HG02981 (cell line): Measurements from ENCODE around the gene PIP4K2A.
A peak's percentile ranks its signal among the peaks of the same experiment; 100 is the strongest.

Experiments
- ATAC-seq: cut with Tn5 transposase; IDR thresholded peaks from one replicate; pipeline ENCODE4 v1.9.1; 2021; ENCODE audit warnings: mild to moderate bottlenecking, moderate library complexity; ENCODE audit not compliant: unreplicated experiment

Gene PIP4K2A

DNA sequence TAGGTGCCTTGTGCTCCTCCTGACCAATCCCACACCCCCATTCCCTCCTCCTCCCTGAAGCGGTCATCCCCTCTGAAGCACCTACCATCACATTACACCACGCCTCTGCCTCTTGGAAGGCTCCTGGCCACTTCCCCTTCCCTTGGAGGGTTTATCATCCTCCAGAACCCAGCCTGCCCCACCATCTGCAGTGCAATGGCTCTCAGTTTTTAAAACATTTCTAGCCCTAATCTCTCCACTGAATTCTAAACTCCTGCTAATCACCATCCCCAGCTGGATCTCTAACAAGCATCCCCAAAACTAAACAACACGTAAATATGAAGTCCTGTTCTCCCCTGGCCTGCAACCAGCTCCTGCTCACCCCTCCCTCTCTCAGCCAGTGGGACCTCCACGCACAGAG lies 70.6 kb downstream of the PIP4K2A start:
- no peak for ATAC-seq

GRCh38 chr10:22643116-22643515 lies 71.3 kb downstream of the PIP4K2A start:
- ATAC-seq: no peak

DNA sequence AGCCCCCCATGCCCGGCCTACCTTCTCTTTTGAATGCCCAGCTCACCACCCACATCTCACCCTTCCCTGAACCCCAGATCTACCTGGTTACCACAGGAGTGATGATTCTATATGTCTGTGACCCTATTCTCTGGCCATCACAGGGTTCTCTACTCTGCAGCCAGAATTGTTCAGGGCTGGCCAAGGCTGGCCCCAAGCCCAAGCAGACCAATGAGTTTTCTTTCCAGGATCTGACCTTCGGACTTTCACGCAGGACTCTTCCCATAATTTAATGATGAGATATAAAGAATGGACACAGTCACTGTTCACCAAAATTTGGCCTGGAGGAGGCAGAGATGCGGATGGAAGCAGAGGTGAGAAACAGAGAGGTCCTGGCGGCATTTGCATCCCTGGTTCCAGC lies 72.6 kb downstream of the PIP4K2A start:
- no peak for ATAC-seq

DNA sequence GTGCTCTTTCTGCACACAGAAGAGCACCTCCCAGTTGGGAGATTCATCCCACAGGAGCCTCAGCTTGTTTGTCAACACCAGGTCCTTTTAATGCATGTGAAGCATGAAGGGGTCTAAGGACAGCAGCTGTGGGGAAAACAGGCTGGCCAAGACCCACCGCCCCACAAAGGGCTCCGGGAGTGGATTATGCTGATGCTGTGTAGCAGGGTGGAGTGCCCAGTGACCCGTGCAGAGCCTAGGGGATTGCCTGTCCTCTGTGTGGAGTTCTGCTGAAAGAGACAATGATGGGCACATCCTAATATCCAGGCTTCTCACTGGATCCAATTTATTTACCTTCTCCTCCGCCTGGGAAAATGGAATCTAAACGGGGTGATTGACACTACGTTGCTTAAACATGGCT lies 74.0 kb downstream of the PIP4K2A start:
- ATAC-seq: no peak

DNA sequence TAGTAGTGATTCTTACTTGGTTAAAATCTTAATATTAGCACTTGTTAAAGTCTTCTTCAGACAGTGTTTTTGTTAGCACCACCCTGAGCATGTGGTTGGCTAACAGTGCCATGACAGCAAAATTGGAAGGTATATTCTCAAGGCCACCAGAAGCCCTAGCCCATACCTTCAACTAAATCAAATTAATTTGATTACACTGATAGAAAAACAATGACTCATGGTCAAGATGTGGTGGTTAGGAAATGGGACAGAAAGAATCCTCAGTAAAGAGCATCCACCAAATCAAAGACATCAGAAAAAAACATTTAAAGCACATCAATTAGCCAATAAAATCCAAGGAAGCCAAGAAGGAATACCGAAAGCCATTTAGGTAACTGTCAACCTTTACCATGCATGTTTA lies 75.5 kb downstream of the PIP4K2A start:
- no peak for ATAC-seq

DNA sequence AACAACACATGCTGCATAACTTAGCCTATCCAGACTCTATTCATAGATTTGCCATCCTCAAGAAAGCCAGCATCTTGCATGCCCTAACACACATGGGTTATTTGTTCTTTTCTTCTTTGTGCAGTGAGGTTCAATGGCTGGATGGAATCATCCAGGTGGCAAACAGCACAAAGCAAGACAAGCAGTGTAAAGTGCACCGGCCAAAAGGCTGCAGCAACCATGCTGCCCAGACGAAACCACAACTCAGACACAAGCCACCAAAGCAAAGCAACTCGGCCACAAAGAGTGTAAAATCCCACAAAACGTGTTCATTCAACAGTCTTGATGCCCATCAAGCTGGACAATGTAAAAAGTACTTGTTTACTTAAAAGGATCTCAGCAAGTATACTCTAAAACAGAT lies 76.9 kb downstream of the PIP4K2A start:
- ATAC-seq: no peak

DNA sequence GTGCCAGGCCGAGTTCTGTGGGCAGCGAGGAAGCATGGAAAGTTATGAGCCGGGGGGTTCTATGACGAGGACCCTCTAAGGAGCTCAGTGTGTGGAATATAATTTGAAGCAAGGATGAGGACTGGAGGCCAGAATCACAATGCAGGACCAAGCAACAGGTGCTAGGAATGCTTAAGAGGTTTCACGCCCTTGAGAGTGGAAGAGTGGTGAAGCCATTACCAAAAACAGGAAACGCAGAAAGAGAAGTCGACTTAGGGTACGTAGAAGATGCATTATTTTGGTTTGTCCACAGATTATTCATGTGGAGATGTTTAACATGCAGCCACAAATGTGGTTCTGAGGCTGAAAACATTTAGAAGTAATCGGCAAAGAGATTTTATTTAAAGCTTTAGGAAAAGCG lies 78.7 kb downstream of the PIP4K2A start:
- ATAC-seq: no peak

DNA sequence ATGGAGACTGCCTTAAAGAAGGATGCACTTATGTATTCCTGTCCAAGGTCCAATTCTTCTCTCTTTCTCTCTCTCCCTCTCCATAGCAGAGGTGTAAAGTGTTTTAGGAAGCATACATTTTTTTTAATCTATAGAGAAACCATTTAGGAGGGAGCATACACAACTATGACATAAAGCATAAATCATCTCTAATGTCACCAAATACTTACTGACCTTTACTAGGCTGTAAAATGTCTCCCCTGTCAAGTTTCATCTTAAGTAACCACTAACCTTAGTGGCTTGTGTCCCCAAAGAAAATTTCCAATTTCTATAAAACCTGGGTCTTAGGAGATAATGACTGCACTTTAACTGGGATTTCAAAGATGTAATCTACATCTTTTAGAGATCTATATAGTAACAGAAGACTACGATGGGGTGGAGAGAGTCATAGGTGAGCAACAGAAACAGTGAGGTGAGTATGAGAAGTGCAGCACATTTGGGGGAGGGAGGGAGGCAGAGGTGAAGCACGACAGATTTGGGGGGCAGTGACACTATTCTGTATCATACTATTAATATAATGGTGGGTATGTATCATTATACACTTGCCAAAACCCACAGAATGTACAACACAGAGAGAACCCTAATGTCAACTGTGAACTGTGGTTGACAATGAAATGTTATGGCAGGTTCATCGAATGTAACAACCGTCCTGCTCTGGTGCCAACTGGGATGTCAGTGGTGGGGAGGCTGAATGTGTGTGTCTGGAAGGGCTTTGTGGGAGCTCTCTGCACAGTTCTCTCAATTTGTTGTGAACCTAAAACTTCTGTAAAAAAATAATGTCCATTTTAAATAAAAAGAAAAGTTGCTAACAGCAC lies 79.5 kb downstream of the PIP4K2A start:
- no peak for ATAC-seq

DNA sequence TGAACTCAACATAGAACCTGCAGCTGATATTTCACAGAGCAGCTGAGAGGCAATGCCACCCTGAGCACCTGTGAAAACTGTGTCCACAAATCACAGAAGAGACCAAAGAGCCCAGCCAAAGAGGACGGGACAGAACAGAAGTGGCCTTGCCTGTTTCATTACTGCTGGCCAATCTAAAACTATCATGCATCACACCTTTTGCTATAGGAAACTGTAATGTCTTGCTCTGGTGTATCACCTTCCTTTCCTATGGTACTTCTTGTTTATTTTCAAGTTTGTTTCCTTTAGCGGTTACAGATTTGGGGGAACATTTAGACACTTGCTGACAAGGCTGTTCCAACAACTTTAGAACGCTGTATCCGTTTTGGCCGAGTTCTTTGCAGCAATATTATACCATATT lies 80.3 kb downstream of the PIP4K2A start:
- ATAC-seq: no peak

DNA sequence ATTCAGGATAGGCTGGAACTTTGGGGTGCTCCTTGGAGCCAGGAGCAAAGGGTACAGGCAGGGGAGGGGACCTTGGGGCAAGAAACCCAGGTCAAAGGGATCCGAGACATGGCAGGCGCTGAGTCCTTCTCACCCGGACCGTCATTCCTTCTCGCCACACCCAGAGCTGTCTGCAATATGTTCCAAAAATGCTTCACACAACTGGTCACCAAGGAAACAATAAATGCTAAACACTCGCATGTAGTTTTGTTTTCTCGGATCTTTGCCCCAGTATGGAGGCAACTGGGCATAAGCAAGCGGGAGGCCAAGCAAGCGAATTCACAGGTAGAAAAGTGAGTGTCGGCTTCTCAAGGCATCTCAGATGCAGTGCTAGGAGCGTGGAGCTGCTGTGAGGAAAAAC lies 80.8 kb downstream of the PIP4K2A start:
- ATAC-seq: no peak

DNA sequence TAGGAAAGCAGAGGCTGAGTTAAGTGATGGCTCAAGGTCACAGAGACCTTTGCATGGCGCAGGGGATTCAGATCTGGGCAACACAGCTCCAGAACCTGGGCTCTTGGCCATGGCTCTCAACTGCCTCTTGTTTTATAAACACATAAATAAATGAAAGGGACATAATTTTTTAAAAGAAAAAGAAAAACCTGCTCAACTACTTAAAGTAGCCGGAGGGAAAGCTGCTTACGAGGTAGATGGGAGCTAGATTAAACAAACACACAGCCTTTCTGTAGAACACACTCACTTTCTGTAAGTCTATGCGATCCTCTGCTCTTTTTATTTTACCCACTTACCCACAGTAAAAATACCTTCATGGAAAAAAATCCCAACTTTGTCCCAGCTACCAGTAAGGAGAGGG lies 81.3 kb downstream of the PIP4K2A start:
- no peak for ATAC-seq

- no peak for ATAC-seq
Measured at GRCh38 chr10:22631646-22632278, 82.6 kb downstream of the PIP4K2A start.

- ATAC-seq: no peak
Measured at GRCh38 chr10:22631185-22631584, 83.2 kb downstream of the PIP4K2A start.

- ATAC-seq: peak; percentile 82
Measured at GRCh38 chr10:22630234-22631174, 83.9 kb downstream of the PIP4K2A start.

- ATAC-seq: peak; percentile 23
Measured at GRCh38 chr10:22629852-22630233, 84.5 kb downstream of the PIP4K2A start.

DNA sequence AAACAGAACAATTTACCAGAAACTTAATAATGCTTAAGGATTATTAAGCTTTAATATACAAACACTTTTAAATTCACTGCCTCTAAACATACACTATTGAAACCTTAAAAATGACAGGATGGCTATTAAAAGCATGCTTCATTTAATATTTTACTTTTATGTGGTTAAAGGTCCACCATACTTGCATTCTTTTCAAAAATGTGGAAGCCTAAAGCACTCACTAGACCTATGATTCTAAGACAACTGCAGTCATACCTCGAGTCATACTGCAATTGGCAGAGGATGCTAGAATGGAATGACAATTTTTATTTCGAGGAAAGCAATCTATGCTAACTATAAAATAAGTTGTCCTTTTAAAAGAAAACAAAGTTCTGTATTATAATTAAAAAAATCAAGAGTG lies 85.3 kb downstream of the PIP4K2A start:
- ATAC-seq: no peak

DNA sequence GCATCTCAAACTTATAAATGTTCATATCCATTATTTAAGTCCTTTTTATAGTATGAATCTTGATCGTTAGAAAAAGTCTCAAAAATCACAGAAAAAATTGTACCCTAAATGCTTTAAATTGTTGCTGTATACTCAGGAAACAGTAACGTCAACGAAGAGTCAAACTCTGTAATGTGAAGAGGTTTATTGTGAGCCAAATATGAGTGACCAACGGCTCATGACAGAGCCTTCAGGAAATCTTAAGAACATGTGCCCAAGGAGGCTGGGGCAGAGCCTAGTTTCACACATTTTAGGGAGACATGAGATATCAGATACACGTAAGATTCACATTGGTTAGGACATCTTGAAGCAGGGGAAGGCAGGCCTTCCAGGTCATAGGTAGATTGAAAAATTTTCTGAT lies 86.1 kb downstream of the PIP4K2A start:
- ATAC-seq: no peak

DNA sequence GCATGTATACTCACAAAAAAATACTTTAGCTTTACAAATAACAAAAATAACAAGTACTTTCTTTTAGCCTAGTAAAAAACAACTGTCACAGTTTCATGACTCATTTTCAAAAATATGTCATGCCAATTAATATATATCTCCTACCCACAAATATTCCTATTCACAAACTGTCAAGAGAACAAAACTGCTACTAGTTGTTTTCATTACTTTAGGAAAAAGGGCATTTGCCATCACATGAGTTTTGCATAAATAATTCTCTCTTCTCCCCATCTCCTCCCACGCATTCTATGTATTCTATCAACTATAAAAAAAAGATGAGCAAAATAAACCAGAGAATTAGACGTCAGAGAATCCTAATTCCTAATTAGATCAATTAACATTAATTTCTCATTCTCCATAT lies 87.6 kb downstream of the PIP4K2A start:
- ATAC-seq: no peak

- ATAC-seq: no peak
Measured at GRCh38 chr10:22625516-22626290, 88.7 kb downstream of the PIP4K2A start.

GRCh38 chr10:22624287-22624738 lies 90.1 kb downstream of the PIP4K2A start:
- ATAC-seq: no peak
